A549 (cell line): ENCODE results near the gene ALS2. TPM values are rescaled to one million over a fixed set of nuclear protein-coding genes. Genes with fewer than 3 reads are reported as not detected.

Source experiments
- ATAC-seq, 2 experiments: fragments of 200-7000 bp in 1 of 2; fragments of >200 bp in 1 of 2; cut with Nextera tagmentation in 1 of 2; cut with Tn5 transposase in 1 of 2; 3 replicates each; pipeline versions ENCODE4 v1.8.0 to v1.9.1; 2018 to 2020; ENCODE audit warnings: mild to moderate bottlenecking in 1 of 2, moderate library complexity in 1 of 2
- CTCF ChIA-PET: fragments of 300-600 bp; sonication (Branson Sonifier 250); formaldehyde crosslinking; extraction: SDS; loops from one replicate; lab custom pipeline; 2021; ENCODE audit warnings: antibody characterized with exemption, inconsistent platforms; lab: Yijun Ruan, JAX
- POLR2A ChIA-PET: fragments of 350-600 bp; formaldehyde crosslinking; extraction: SDS; loops from one replicate; lab custom pipeline; 2021; ENCODE audit warnings: antibody characterized with exemption, inconsistent platforms; lab: Yijun Ruan, JAX
- DNase-seq, 2 experiments: peaks; one replicate each; pipeline versions ENCODE4 v3.0.0 to v3.0.0-alpha.2; 2011 to 2016; ENCODE audit warnings: low read depth in 1 of 2, low spot score in 1 of 2
- FAIRE-seq: peaks from 2 replicates; lab custom pipeline; 2011; peaks lifted over from hg19 to GRCh38; lab: Jason Lieb, UNC
- H3K27ac ChIP-seq, 2 experiments: fragments of >200 bp; sonication (Bioruptor Twin); formaldehyde crosslinking; 3 replicates each; pipeline ENCODE4 v1.5.1; 2016 to 2017
- H3K4me1 ChIP-seq: fragments of >200 bp; sonication (Bioruptor Twin); formaldehyde crosslinking; 3 replicates; pipeline ENCODE4 v1.6.1; 2016
- H3K4me2 ChIP-seq: fragments of >200 bp; sonication (Bioruptor Twin); formaldehyde crosslinking; 3 replicates; pipeline ENCODE4 v1.6.1; 2016
- H3K4me3 ChIP-seq: fragments of >200 bp; sonication (Bioruptor Twin); formaldehyde crosslinking; 3 replicates; pipeline ENCODE4 v1.5.1; 2016
- H3K9me3 ChIP-seq: fragments of >200 bp; sonication (Bioruptor Twin); formaldehyde crosslinking; 3 replicates; pipeline ENCODE4 v1.6.1; 2016
- BHLHE40 ChIP-seq: IDR thresholded peaks from 2 replicates; pipeline ENCODE4 v1.6.1; 2012; ENCODE audit warnings: low read depth, low read length, inconsistent platforms
- CEBPB ChIP-seq, 2 experiments: fragments of >200 bp in 1 of 2; sonication (Bioruptor Twin) in 1 of 2; formaldehyde crosslinking in 1 of 2; IDR thresholded peaks; 2 replicates each; pipeline ENCODE4 v1.6.1; 2012 to 2016
- EHF ChIP-seq: fragments of 250-450 bp; sonication (Bioruptor Pico); IDR thresholded peaks from 2 replicates; pipeline ENCODE4 v1.5.0; 2020; ENCODE audit warnings: mild to moderate bottlenecking
- EHMT2 ChIP-seq: fragments of 200-600 bp; sonication (generic); IDR thresholded peaks from 2 replicates; pipeline ENCODE4 v1.6.1; 2016; ENCODE audit warnings: antibody characterized with exemption, low read depth, mild to moderate bottlenecking, moderate library complexity
- EP300 ChIP-seq, 2 experiments: fragments of >200 bp; sonication (Bioruptor Twin); formaldehyde crosslinking; IDR thresholded peaks; 2 replicates in 1 of 2; 3 replicates in 1 of 2; pipeline ENCODE4 v1.6.1; 2016 to 2017
- FOSB ChIP-seq: fragments of 250-450 bp; sonication (Bioruptor Pico); IDR thresholded peaks from 2 replicates; pipeline ENCODE4 v1.5.0; 2020; ENCODE audit warnings: mild to moderate bottlenecking, moderate library complexity
- HDAC2 ChIP-seq: fragments of 200-600 bp; sonication (generic); IDR thresholded peaks from 2 replicates; pipeline ENCODE4 v1.6.1; 2016
- HOXB13 ChIP-seq: fragments of 250-450 bp; sonication (Bioruptor Pico); IDR thresholded peaks from 2 replicates; pipeline ENCODE4 v1.5.0; 2020; ENCODE audit warnings: low read depth, mild to moderate bottlenecking, moderate library complexity
- JUNB ChIP-seq: fragments of >200 bp; sonication (Bioruptor Twin); formaldehyde crosslinking; IDR thresholded peaks from 2 replicates; pipeline ENCODE4 v1.6.1; 2016
- KDM5A ChIP-seq: fragments of 200-600 bp; sonication (generic); IDR thresholded peaks from 2 replicates; pipeline ENCODE4 v1.6.1; 2016; ENCODE audit warnings: antibody characterized with exemption, mild to moderate bottlenecking
- MYC ChIP-seq: IDR thresholded peaks from 2 replicates; pipeline ENCODE4 v1.6.1; 2012; ENCODE audit warnings: mild to moderate bottlenecking, inconsistent platforms, low read length, improper control_type of control experiment, borderline replicate concordance
- NPAS2 ChIP-seq: fragments of 250-450 bp; sonication (Bioruptor Pico); IDR thresholded peaks from 2 replicates; pipeline ENCODE4 v1.8.0; 2022; ENCODE audit warnings: mild to moderate bottlenecking, moderate library complexity, borderline replicate concordance
- PHF8 ChIP-seq: fragments of 200-600 bp; sonication (generic); IDR thresholded peaks from 2 replicates; pipeline ENCODE4 v1.6.1; 2016; ENCODE audit warnings: low read depth, mild to moderate bottlenecking, antibody characterized with exemption, moderate library complexity, borderline replicate concordance
- RAD21 ChIP-seq, 2 experiments: fragments of >200 bp in 1 of 2; sonication (Bioruptor Twin) in 1 of 2; formaldehyde crosslinking in 1 of 2; IDR thresholded peaks in 1 of 2; conservative IDR thresholded peaks in 1 of 2; 2 replicates in 1 of 2; 3 replicates in 1 of 2; pipeline ENCODE4 v1.6.1; 2012 to 2018; ENCODE audit warnings: inconsistent platforms in 1 of 2
- RFX5 ChIP-seq: fragments of 450-650 bp; IDR thresholded peaks from 2 replicates; pipeline ENCODE4 v1.7.1; 2014; ENCODE audit warnings: antibody characterized with exemption, mild to moderate bottlenecking, moderate library complexity
- ZNF302 ChIP-seq: fragments of 250-450 bp; sonication (Bioruptor Pico); IDR thresholded peaks from 2 replicates; pipeline ENCODE4 v1.9.0; 2021; ENCODE audit warnings: inconsistent platforms, mild to moderate bottlenecking, moderate library complexity
- WGBS: methylation state at CpG from one replicate; pipeline ENCODE4 v1.1.6; 2017; ENCODE audit errors: missing lambda C conversion rate; 5-methylcytosine and 5-hydroxymethylcytosine counted together
- polyA plus RNA-seq, 4 experiments: library from polyadenylated mRNA; depleted of rRNA in 3 of 4; stranded (reverse); fragments of >200 nt; fragmentation: RNase III in 1 of 4; extraction: RNeasy Plus Mini Kit Qiagen cat#74134 plus additional on column Dnase treatment in 1 of 4; gene quantifications; 2 replicates in 3 of 4; 3 replicates in 1 of 4; pipeline ENCODE4 v1.2.3, GENCODE V29; 2011 to 2017
- TF ChIP-seq, protein P1 (sequence below): fragments of 250-450 bp; sonication (Bioruptor Pico); IDR thresholded peaks from 2 replicates; pipeline ENCODE4 v1.5.0; 2020; ENCODE audit warnings: low read depth, mild to moderate bottlenecking, moderate library complexity
- TF ChIP-seq, protein P2 (sequence below): fragments of 250-450 bp; sonication (Bioruptor Pico); IDR thresholded peaks from 2 replicates; pipeline ENCODE4 v1.5.0; 2021; ENCODE audit warnings: mild to moderate bottlenecking, moderate library complexity, borderline replicate concordance
- TF ChIP-seq, protein P3 (sequence below): fragments of 200-600 bp; sonication (generic); IDR thresholded peaks from 2 replicates; pipeline ENCODE4 v1.6.1; 2016; ENCODE audit warnings: antibody characterized with exemption, mild to moderate bottlenecking, moderate library complexity

ALS2 gene
- polyA plus RNA-seq, 2 of the 4 experiments (the other 2 are of a cell fraction) = 18.1 to 23.3 TPM

DNA sequence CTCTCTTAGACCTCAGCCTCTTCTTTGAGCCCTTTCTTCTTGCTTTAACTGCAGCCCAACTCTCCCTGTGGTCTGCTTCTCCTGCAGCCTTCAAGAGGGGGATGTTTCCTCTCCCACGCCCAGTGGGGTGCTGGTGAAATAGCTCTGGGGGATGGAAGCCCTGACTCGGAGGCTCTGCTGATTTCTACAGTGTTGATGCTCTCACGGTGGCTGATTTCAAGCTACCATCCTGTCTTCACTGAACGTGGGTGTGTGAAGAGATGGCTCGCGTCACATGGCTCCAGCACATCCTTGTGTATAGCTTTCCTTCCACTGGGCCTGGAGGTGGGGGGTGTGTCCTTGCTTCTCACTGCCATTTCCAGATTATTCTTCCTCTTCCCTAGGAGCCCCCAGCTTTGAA, 102.3 kb downstream of the ALS2 start:
- Histone ChIP-seq H3K4me3 (no peak overlapping the region), H3K9me3 (no peaks in the 10 kb centered on the region), H3K4me1 (no peaks in the 10 kb centered on the region), H3K4me2 (no peak overlapping the region)
- ATAC-seq (no peak), DNase-seq (no peak), FAIRE-seq (no peak)
- CTCF ChIA-PET = interaction anchor here (1.9 kb wide), 1 partner anchor 10 kb away, joined by 6 read pairs; no protein-coding TSS in a partner anchor
- TF ChIP-seq KDM5A = no peak
- TF ChIP-seq, protein P1, sequence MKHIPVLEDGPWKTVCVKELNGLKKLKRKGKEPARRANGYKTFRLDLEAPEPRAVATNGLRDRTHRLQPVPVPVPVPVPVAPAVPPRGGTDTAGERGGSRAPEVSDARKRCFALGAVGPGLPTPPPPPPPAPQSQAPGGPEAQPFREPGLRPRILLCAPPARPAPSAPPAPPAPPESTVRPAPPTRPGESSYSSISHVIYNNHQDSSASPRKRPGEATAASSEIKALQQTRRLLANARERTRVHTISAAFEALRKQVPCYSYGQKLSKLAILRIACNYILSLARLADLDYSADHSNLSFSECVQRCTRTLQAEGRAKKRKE (CRISPR knock-in tag) = no peak
- no peak for TF ChIP-seq ZNF302 (CRISPR knock-in tag)
- TF ChIP-seq, protein P2, sequence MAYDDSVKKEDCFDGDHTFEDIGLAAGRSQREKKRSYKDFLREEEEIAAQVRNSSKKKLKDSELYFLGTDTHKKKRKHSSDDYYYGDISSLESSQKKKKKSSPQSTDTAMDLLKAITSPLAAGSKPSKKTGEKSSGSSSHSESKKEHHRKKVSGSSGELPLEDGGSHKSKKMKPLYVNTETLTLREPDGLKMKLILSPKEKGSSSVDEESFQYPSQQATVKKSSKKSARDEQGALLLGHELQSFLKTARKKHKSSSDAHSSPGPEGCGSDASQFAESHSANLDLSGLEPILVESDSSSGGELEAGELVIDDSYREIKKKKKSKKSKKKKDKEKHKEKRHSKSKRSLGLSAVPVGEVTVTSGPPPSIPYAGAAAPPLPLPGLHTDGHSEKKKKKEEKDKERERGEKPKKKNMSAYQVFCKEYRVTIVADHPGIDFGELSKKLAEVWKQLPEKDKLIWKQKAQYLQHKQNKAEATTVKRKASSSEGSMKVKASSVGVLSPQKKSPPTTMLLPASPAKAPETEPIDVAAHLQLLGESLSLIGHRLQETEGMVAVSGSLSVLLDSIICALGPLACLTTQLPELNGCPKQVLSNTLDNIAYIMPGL (CRISPR knock-in tag) = no peak
- TF ChIP-seq EP300 (IDR thresholded peaks at IDR 0.05) = no peak
- TF ChIP-seq, all 56 proteins: peak for 0
- no peak overlapping the region for H3K27ac ChIP-seq
- POLR2A ChIA-PET = no interaction called here
- WGBS = 48% methylated on average over 6 of the region's 6 CpGs

DNA sequence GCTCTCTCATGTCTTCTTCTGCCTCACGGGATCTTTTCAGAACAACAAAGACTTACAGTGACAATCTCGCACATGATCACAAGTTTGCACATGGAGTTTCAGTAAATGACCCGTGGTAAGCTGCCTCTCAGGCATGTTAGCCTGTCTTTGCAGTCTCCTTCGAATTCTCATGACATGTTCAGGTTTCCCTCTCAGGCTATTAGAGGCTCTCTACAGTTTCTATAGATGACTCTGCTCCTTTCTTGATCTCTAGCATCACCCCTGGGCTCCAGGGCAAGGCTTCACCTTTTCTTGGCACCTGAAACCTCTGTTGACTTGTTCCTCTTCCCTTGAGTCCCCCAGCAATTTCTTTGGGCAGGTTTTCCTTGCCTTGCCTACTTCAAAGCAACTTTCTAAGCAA, 105.3 kb downstream of the ALS2 start:
- Histone ChIP-seq H3K9me3 (no peaks in the 10 kb centered on the region), H3K4me1 (no peaks in the 10 kb centered on the region), H3K4me2 (no peak overlapping the region), H3K4me3 (no peak overlapping the region), H3K27ac (no peak overlapping the region)
- FAIRE-seq (no peak), DNase-seq (no peak), ATAC-seq (no peak)
- ChIA-PET CTCF (no interaction called here), POLR2A (no interaction called here)
- TF ChIP-seq, protein P3, sequence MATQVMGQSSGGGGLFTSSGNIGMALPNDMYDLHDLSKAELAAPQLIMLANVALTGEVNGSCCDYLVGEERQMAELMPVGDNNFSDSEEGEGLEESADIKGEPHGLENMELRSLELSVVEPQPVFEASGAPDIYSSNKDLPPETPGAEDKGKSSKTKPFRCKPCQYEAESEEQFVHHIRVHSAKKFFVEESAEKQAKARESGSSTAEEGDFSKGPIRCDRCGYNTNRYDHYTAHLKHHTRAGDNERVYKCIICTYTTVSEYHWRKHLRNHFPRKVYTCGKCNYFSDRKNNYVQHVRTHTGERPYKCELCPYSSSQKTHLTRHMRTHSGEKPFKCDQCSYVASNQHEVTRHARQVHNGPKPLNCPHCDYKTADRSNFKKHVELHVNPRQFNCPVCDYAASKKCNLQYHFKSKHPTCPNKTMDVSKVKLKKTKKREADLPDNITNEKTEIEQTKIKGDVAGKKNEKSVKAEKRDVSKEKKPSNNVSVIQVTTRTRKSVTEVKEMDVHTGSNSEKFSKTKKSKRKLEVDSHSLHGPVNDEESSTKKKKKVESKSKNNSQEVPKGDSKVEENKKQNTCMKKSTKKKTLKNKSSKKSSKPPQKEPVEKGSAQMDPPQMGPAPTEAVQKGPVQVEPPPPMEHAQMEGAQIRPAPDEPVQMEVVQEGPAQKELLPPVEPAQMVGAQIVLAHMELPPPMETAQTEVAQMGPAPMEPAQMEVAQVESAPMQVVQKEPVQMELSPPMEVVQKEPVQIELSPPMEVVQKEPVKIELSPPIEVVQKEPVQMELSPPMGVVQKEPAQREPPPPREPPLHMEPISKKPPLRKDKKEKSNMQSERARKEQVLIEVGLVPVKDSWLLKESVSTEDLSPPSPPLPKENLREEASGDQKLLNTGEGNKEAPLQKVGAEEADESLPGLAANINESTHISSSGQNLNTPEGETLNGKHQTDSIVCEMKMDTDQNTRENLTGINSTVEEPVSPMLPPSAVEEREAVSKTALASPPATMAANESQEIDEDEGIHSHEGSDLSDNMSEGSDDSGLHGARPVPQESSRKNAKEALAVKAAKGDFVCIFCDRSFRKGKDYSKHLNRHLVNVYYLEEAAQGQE = no peak
- TF ChIP-seq EP300 (IDR thresholded peaks at IDR 0.05) (no peak), FOSB (CRISPR knock-in tag) (no peak), JUNB (no peak), MYC (no peak), EHF (CRISPR knock-in tag) (no peak), HOXB13 (CRISPR knock-in tag) (no peak), CEBPB (IDR thresholded peaks at IDR 0.05) (no peak), BHLHE40 (no peak), EHMT2 (no peak), HDAC2 (no peak), PHF8 (no peak), RAD21 (conservative IDR thresholded peaks at IDR 0.05 in 1 of 2, IDR thresholded peaks at IDR 0.05 in 1 of 2) (no peak), NPAS2 (CRISPR knock-in tag) (no peak), RFX5 (no peak)
- TF ChIP-seq, protein P2 (CRISPR knock-in tag) = no peak
- TF ChIP-seq, protein P1 (CRISPR knock-in tag) = no peak
- WGBS = 33% methylated on average over 4 of the region's 4 CpGs
